IPS-20b (cell line): ENCODE measurements around the gene GP1BA.
A peak's percentile ranks its signal among the peaks of the same experiment; 100 is the strongest.
"Not testable (repeated sequence)": the region's sequence is repeated elsewhere in the genome, so short reads cannot be mapped to it uniquely, and the experiment has no call there.

ENCODE experiments used
- H3K27ac ChIP-seq: one replicate; pipeline ENCODE4 v1.5.1; 2013; ENCODE audit warnings: low read length
- H3K27me3 ChIP-seq: 2 replicates; pipeline ENCODE4 v1.6.1; 2013; ENCODE audit warnings: mild to moderate bottlenecking, low read length, inconsistent platforms; ENCODE audit not compliant: insufficient read depth
- H3K36me3 ChIP-seq: 2 replicates; pipeline ENCODE4 v1.6.1; 2013; ENCODE audit warnings: low read depth, mild to moderate bottlenecking, inconsistent platforms, low read length, moderate library complexity; ENCODE audit not compliant: insufficient read depth
- H3K4me1 ChIP-seq: 2 replicates; pipeline ENCODE4 v1.6.1; 2013; ENCODE audit warnings: mild to moderate bottlenecking, control low read depth, inconsistent platforms, low read length, moderate library complexity; ENCODE audit not compliant: insufficient read depth
- H3K4me3 ChIP-seq: 2 replicates; pipeline ENCODE4 v1.5.1; 2013; ENCODE audit warnings: mild to moderate bottlenecking, low read length, inconsistent platforms
- H3K9ac ChIP-seq: 2 replicates; pipeline ENCODE4 v1.6.1; 2013; ENCODE audit warnings: low read depth, mild to moderate bottlenecking, inconsistent platforms, low read length, moderate library complexity
- H3K9me3 ChIP-seq: 2 replicates; pipeline ENCODE4 v1.6.1; 2013; ENCODE audit warnings: mild to moderate bottlenecking, low read depth, low read length, inconsistent platforms; ENCODE audit not compliant: insufficient read depth

Gene GP1BA

GRCh38 chr17:4903051-4903818 lies 28.8 kb upstream of the GP1BA start, which contains the start of gene CHRNE:
Gene CHRNE (minus strand): TSS chr17:4903098. CDS start chr17:4903063, 35 bp downstream.
- H3K9me3 ChIP-seq, result no peaks in the 10 kb centered on the region
- H3K9ac ChIP-seq, result no peak within 1 kb of the TSS
- H3K36me3 ChIP-seq, result no peaks in the 10 kb centered on the region
- no peaks in the 10 kb centered on the region; the same call in 1 of the 2 replicates for H3K4me1 ChIP-seq
- H3K4me3 ChIP-seq, result no peak within 1 kb of the TSS
- H3K27ac ChIP-seq, result no peak within 1 kb of the TSS
- peaks cover 6% of the 10 kb centered on the region; the same call in 1 of the 2 replicates for H3K27me3 ChIP-seq

- H3K36me3 ChIP-seq, H3K4me1 ChIP-seq, H3K9me3 ChIP-seq, H3K27me3 ChIP-seq, H3K9ac ChIP-seq, H3K4me3 ChIP-seq, H3K27ac ChIP-seq: not testable (repeated sequence)
Measured at GRCh38 chr17:4906642-4907041, 25.4 kb upstream of the GP1BA start.

GRCh38 chr17:4908301-4908700 lies 23.8 kb upstream of the GP1BA start:
- Histone ChIP-seq H3K4me1 (peaks cover 6% of the 10 kb centered on the region; the same call in 1 of the 2 replicates), H3K27ac (no peak overlapping the region), H3K4me3 (no peak overlapping the region), H3K9me3 (no peaks in the 10 kb centered on the region), H3K27me3 (no peaks in the 10 kb centered on the region), H3K9ac (no peak overlapping the region), H3K36me3 (no peaks in the 10 kb centered on the region)

GRCh38 chr17:4908711-4909496 lies 23.2 kb upstream of the GP1BA start:
- H3K4me3 ChIP-seq, result no peak overlapping the region
- H3K9me3 ChIP-seq, result no peaks in the 10 kb centered on the region
- no peaks in the 10 kb centered on the region for H3K27me3 ChIP-seq
- peaks cover 6% of the 10 kb centered on the region; the same call in 1 of the 2 replicates for H3K4me1 ChIP-seq
- no peaks in the 10 kb centered on the region for H3K36me3 ChIP-seq
- H3K9ac ChIP-seq, result no peak overlapping the region
- no peak overlapping the region for H3K27ac ChIP-seq

- Histone ChIP-seq H3K9ac (no peak overlapping the region), H3K4me1 (no peaks in the 10 kb centered on the region), H3K4me3 (no peak overlapping the region), H3K36me3 (no peaks in the 10 kb centered on the region), H3K27ac (no peak overlapping the region), H3K9me3 (no peaks in the 10 kb centered on the region), H3K27me3 (no peaks in the 10 kb centered on the region)
Measured at GRCh38 chr17:4913994-4914393, 18.1 kb upstream of the GP1BA start.

GRCh38 chr17:4914551-4914950 lies 17.5 kb upstream of the GP1BA start:
- not testable (repeated sequence) for H3K27ac ChIP-seq, H3K27me3 ChIP-seq, H3K9ac ChIP-seq, H3K4me1 ChIP-seq, H3K4me3 ChIP-seq, H3K9me3 ChIP-seq, H3K36me3 ChIP-seq

GRCh38 chr17:4919511-4920047 lies 12.5 kb upstream of the GP1BA start:
- peaks cover 2% of the 10 kb centered on the region; the same call in 1 of the 2 replicates for H3K4me1 ChIP-seq
- no peaks in the 10 kb centered on the region for H3K36me3 ChIP-seq
- H3K9ac ChIP-seq, result peak overlapping the region; percentile 29; the same call in 1 of the 2 replicates
- H3K27me3 ChIP-seq, result no peaks in the 10 kb centered on the region
- H3K4me3 ChIP-seq, result no peak overlapping the region
- H3K27ac ChIP-seq, result no peak overlapping the region
- H3K9me3 ChIP-seq, result no peaks in the 10 kb centered on the region

- H3K36me3 ChIP-seq, result no peaks in the 10 kb centered on the region
- H3K27me3 ChIP-seq, result no peaks in the 10 kb centered on the region
- peaks cover 2% of the 10 kb centered on the region; the same call in 1 of the 2 replicates for H3K4me1 ChIP-seq
- H3K9ac ChIP-seq, result no peak overlapping the region
- H3K27ac ChIP-seq, result no peak overlapping the region
- no peaks in the 10 kb centered on the region for H3K9me3 ChIP-seq
- H3K4me3 ChIP-seq, result no peak overlapping the region
Measured at GRCh38 chr17:4920351-4921048, 11.6 kb upstream of the GP1BA start.

- H3K4me1 ChIP-seq, result peaks cover 2% of the 10 kb centered on the region; the same call in 1 of the 2 replicates
- no peaks in the 10 kb centered on the region for H3K36me3 ChIP-seq
- no peak overlapping the region for H3K27ac ChIP-seq
- no peak overlapping the region for H3K4me3 ChIP-seq
- H3K27me3 ChIP-seq, result no peaks in the 10 kb centered on the region
- H3K9ac ChIP-seq, result no peak overlapping the region
- no peaks in the 10 kb centered on the region for H3K9me3 ChIP-seq
Measured at GRCh38 chr17:4921320-4921719, 10.8 kb upstream of the GP1BA start.

- not testable (repeated sequence) for H3K9me3 ChIP-seq, H3K4me1 ChIP-seq, H3K4me3 ChIP-seq, H3K36me3 ChIP-seq, H3K27me3 ChIP-seq, H3K9ac ChIP-seq, H3K27ac ChIP-seq
Measured at GRCh38 chr17:4926577-4927335, 5.3 kb upstream of the GP1BA start.

GRCh38 chr17:4928881-4929280 lies 3.2 kb upstream of the GP1BA start:
- H3K27me3 ChIP-seq, result no peaks in the 10 kb centered on the region
- no peak overlapping the region for H3K27ac ChIP-seq
- H3K9me3 ChIP-seq, result no peaks in the 10 kb centered on the region
- H3K4me1 ChIP-seq, result no peaks in the 10 kb centered on the region
- H3K9ac ChIP-seq, result no peak overlapping the region
- no peaks in the 10 kb centered on the region for H3K36me3 ChIP-seq
- H3K4me3 ChIP-seq, result no peak overlapping the region
